ENCODE results near the gene RENBP. TPM values are rescaled to one million over a fixed set of nuclear protein-coding genes. Genes with fewer than 3 reads are reported as not detected.
A peak's percentile ranks its signal among the peaks of the same experiment; 100 is the strongest.
"Not testable (repeated sequence)": the region's sequence is repeated elsewhere in the genome, so short reads cannot be mapped to it uniquely, and the experiment has no call there.

RENBP gene
- 0.30 TPM for polyA plus RNA-seq (2013, experiment 1 of 2; ENCODE audit: insufficient read length)
- polyA plus RNA-seq (2013, experiment 2 of 2; ENCODE audit: insufficient read length), result 0.64 TPM

- DNase-seq, result no peak
Measured at GRCh38 chrX:153944140-153944799, at the start of gene RENBP. Gene RENBP, minus strand, starts transcription at chrX:153944643. Its CDS starts 33 bp downstream, at chrX:153944610.

- no peak for DNase-seq
Measured at GRCh38 chrX:153993978-153994377, 49.5 kb upstream of the RENBP start.

GRCh38 chrX:153993079-153993478, 48.6 kb upstream of the RENBP start:
- DNase-seq, result no peak

- no peak for DNase-seq
Measured at GRCh38 chrX:153992180-153992579, 47.7 kb upstream of the RENBP start.

- no peak for DNase-seq
Measured at GRCh38 chrX:153991013-153991580, 46.7 kb upstream of the RENBP start.

GRCh38 chrX:153989973-153990655, 45.7 kb upstream of the RENBP start:
- DNase-seq, result no peak

- DNase-seq, result no peak
Measured at GRCh38 chrX:153988493-153988892, 44.0 kb upstream of the RENBP start.

GRCh38 chrX:153984351-153985178, 40.1 kb upstream of the RENBP start:
- no peak for DNase-seq

- no peak for DNase-seq
Measured at GRCh38 chrX:153983321-153983801, 38.9 kb upstream of the RENBP start.

GRCh38 chrX:153981771-153982533, 37.5 kb upstream of the RENBP start:
- no peak for DNase-seq

- no peak for DNase-seq
Measured at GRCh38 chrX:153981231-153981630, 36.8 kb upstream of the RENBP start.

- not testable (repeated sequence) for DNase-seq
Measured at GRCh38 chrX:153980394-153980793, 36.0 kb upstream of the RENBP start.

GRCh38 chrX:153974726-153975286, 30.4 kb upstream of the RENBP start:
- DNase-seq, result no peak

GRCh38 chrX:153974003-153974725, 29.7 kb upstream of the RENBP start:
- no peak for DNase-seq

GRCh38 chrX:153973127-153974002, 28.9 kb upstream of the RENBP start:
- no peak for DNase-seq

GRCh38 chrX:153972368-153973126, 28.1 kb upstream of the RENBP start, which contains the start of gene TMEM187:
Gene TMEM187, plus strand, starts transcription at chrX:153972754. Its CDS starts 9,309 bp downstream, at chrX:153982063.
- peak; percentile 89 for DNase-seq

- DNase-seq, result peak; percentile 87
Measured at GRCh38 chrX:153971450-153972367, 27.3 kb upstream of the RENBP start, which contains the start of gene HCFC1. Gene HCFC1, minus strand, starts transcription at chrX:153971818. Its CDS starts 978 bp downstream, at chrX:153970840.

- peak; percentile 88 for DNase-seq
Measured at GRCh38 chrX:153971124-153971449, 26.6 kb upstream of the RENBP start.

Data from fibroblast of skin of back (primary cell).